SK-N-SH (cell line): ENCODE results near the gene CCR9. TPM values are rescaled to one million over a fixed set of nuclear protein-coding genes. Genes with fewer than 3 reads are reported as not detected.

Source experiments
- CTCF ChIA-PET: fragments of 300-600, 350-600 bp; formaldehyde crosslinking; extraction: SDS; loops from one replicate; lab custom pipeline; 2021; lab: Yijun Ruan, JAX
- POLR2A ChIA-PET: fragments of 350-600 bp; sonication (Branson Sonifier 250); formaldehyde crosslinking; extraction: SDS; loops from one replicate; lab custom pipeline; 2020; ENCODE audit warnings: antibody characterized with exemption, inconsistent platforms; lab: Yijun Ruan, JAX
- DNase-seq: peaks from one replicate; pipeline ENCODE4 v3.0.0; 2012
- H2AFZ ChIP-seq: fragments of 200-600 bp; sonication (generic); 2 replicates; pipeline ENCODE4 v1.8.1; 2016; ENCODE audit warnings: antibody characterized with exemption, mild to moderate bottlenecking, low read depth
- H3F3A ChIP-seq: fragments of 200-600 bp; sonication (generic); replicated peaks from 2 replicates; pipeline ENCODE3; 2016; ENCODE audit warnings: antibody characterized with exemption, mild to moderate bottlenecking; ENCODE audit not compliant: insufficient read depth
- H3K27ac ChIP-seq, 2 experiments: fragments of 200-500 bp in 1 of 2; fragments of 200-600 bp in 1 of 2; sonication (Bioruptor generic) in 1 of 2; sonication (generic), shearing (Covaris generic) in 1 of 2; 2 replicates each; pipeline versions ENCODE4 v1.5.1 to v1.6.1; 2014 to 2016; ENCODE audit warnings: low read depth in 2 of 2, inconsistent platforms in 1 of 2, low read length in 1 of 2, mild to moderate bottlenecking in 1 of 2, mixed read lengths in 1 of 2
- H3K27me3 ChIP-seq: fragments of 200-600 bp; sonication (generic), shearing (Covaris generic); 2 replicates; pipeline ENCODE4 v1.6.1; 2016; ENCODE audit warnings: mixed run types; ENCODE audit not compliant: insufficient read depth
- H3K36me3 ChIP-seq, 2 experiments: fragments of 200-500 bp in 1 of 2; fragments of 200-600 bp in 1 of 2; sonication (Bioruptor generic) in 1 of 2; sonication (generic) in 1 of 2; replicated peaks in 1 of 2; 2 replicates each; pipeline versions ENCODE3 to v1.5.1; 2014 to 2016; ENCODE audit warnings: low read length in 1 of 2, mild to moderate bottlenecking in 1 of 2; ENCODE audit not compliant: insufficient read depth in 2 of 2, control insufficient read depth in 1 of 2
- H3K4me1 ChIP-seq, 2 experiments: fragments of 200-500 bp in 1 of 2; fragments of 200-600 bp in 1 of 2; sonication (Bioruptor generic) in 1 of 2; sonication (generic), shearing (Covaris generic) in 1 of 2; 2 replicates each; pipeline versions ENCODE4 v1.5.1 to v1.6.1; 2014 to 2016; ENCODE audit warnings: low read depth in 1 of 2, low read length in 1 of 2, mixed run types in 1 of 2; ENCODE audit not compliant: insufficient read depth in 2 of 2, control insufficient read depth in 1 of 2
- H3K4me2 ChIP-seq: fragments of 200-600 bp; sonication (generic), shearing (Covaris generic); 2 replicates; pipeline ENCODE4 v1.6.1; 2017; ENCODE audit warnings: mixed run types
- H3K4me3 ChIP-seq, 2 experiments: fragments of 200-500 bp in 1 of 2; fragments of 200-600 bp in 1 of 2; sonication (Bioruptor generic) in 1 of 2; sonication (generic), shearing (Covaris generic) in 1 of 2; 2 replicates each; pipeline versions ENCODE4 v1.5.1 to v1.8.1; 2014 to 2016; ENCODE audit warnings: low read depth in 2 of 2, inconsistent platforms in 1 of 2, low read length in 1 of 2, mild to moderate bottlenecking in 1 of 2, mixed read lengths in 1 of 2, moderate library complexity in 1 of 2
- H3K79me2 ChIP-seq: fragments of 200-600 bp; sonication (generic); 2 replicates; pipeline ENCODE4 v1.8.1; 2017; ENCODE audit warnings: mild to moderate bottlenecking; ENCODE audit not compliant: insufficient read depth
- H3K9ac ChIP-seq: fragments of 200-600 bp; sonication (generic); 2 replicates; pipeline ENCODE4 v1.6.1; 2017; ENCODE audit warnings: mixed run types
- H3K9me2 ChIP-seq: fragments of 200-600 bp; sonication (generic); 2 replicates; pipeline ENCODE4 v1.6.1; 2017; ENCODE audit warnings: mixed run types
- H3K9me3 ChIP-seq: fragments of 200-600 bp; sonication (generic); 2 replicates; pipeline ENCODE4 v1.6.1; 2017; ENCODE audit warnings: mixed run types, mild to moderate bottlenecking, moderate library complexity
- H4K20me1 ChIP-seq: fragments of 200-600 bp; sonication (generic); 2 replicates; pipeline ENCODE4 v1.6.1; 2017; ENCODE audit warnings: mild to moderate bottlenecking, mixed run types; ENCODE audit not compliant: insufficient read depth
- EP300 ChIP-seq, 2 experiments: IDR thresholded peaks; 2 replicates each; pipeline versions ENCODE4 v1.4.0 to v1.6.1; 2012; ENCODE audit warnings: borderline replicate concordance in 1 of 2, low read depth in 1 of 2, low read length in 1 of 2
- FOSL2 ChIP-seq: IDR thresholded peaks from 2 replicates; pipeline ENCODE4 v1.4.0; 2012; ENCODE audit warnings: low read depth, mild to moderate bottlenecking, moderate library complexity, borderline replicate concordance
- FOXM1 ChIP-seq: IDR thresholded peaks from 2 replicates; pipeline ENCODE4 v1.4.0; 2012; ENCODE audit warnings: low read depth, mild to moderate bottlenecking
- GATA2 ChIP-seq: sonication (generic); formaldehyde crosslinking; IDR thresholded peaks from 2 replicates; pipeline ENCODE4 v1.5.0; 2020; ENCODE audit warnings: mild to moderate bottlenecking, missing genetic modification reagents
- JUND ChIP-seq: IDR thresholded peaks from 2 replicates; pipeline ENCODE4 v1.4.0; 2012
- MEF2A ChIP-seq: IDR thresholded peaks from 2 replicates; pipeline ENCODE4 v1.4.0; 2012; ENCODE audit warnings: low read depth, borderline replicate concordance
- MXI1 ChIP-seq: IDR thresholded peaks from 2 replicates; pipeline ENCODE4 v1.6.1; 2012; ENCODE audit warnings: mild to moderate bottlenecking, low read depth, low read length, improper control_type of control experiment
- PBX3 ChIP-seq: IDR thresholded peaks from 2 replicates; pipeline ENCODE4; 2012
- RFX5 ChIP-seq: IDR thresholded peaks from 2 replicates; pipeline ENCODE4 v1.6.1; 2012; ENCODE audit warnings: mild to moderate bottlenecking, improper control_type of control experiment, low read length
- RXRA ChIP-seq: IDR thresholded peaks from 2 replicates; pipeline ENCODE4 v1.4.0; 2012; ENCODE audit warnings: low read depth, mild to moderate bottlenecking, borderline replicate concordance
- TAF1 ChIP-seq: IDR thresholded peaks from 2 replicates; pipeline ENCODE4 v1.6.1; 2012; ENCODE audit warnings: low read depth, mild to moderate bottlenecking, low read length, moderate library complexity, borderline replicate concordance
- WGBS: methylation state at CpG from one replicate; pipeline ENCODE4 v1.1.6; 2017; ENCODE audit warnings: low lambda C conversion rate; 5-methylcytosine and 5-hydroxymethylcytosine counted together
- polyA plus RNA-seq, 3 experiments: library from polyadenylated mRNA; depleted of rRNA; stranded (reverse); fragments of >200 nt; gene quantifications; 2 replicates each; pipeline ENCODE4 v1.2.3, GENCODE V29; 2012
- TF ChIP-seq, protein P1 (sequence below): fragments of 150-350 bp; IDR thresholded peaks from 2 replicates; pipeline ENCODE4 v1.6.1; 2017; ENCODE audit warnings: antibody characterized with exemption, low read length, low read depth, borderline replicate concordance
- TF ChIP-seq, protein P2 (sequence below): fragments of 150-350 bp; IDR thresholded peaks from 2 replicates; pipeline ENCODE4 v1.6.1; 2016; ENCODE audit warnings: mild to moderate bottlenecking, low read depth, low read length
- TF ChIP-seq, protein P3 (sequence below): IDR thresholded peaks from 2 replicates; pipeline ENCODE4 v1.4.0; 2012; ENCODE audit warnings: low read depth, borderline replicate concordance

The CCR9 gene
- polyA plus RNA-seq, 1 of the 3 experiments (the other 2 are of a cell fraction): not detected

GRCh38 chr3:45911511-45912226 is 25.3 kb downstream of the CCR9 start:
- 90% methylated on average over 11 of the region's 11 CpGs for WGBS
- Histone ChIP-seq H3K79me2 (no peaks in the 10 kb centered on the region), H3K4me1 (peaks cover 0 to 3% of the 10 kb centered on the region in 2 experiments; a peak in 1 of 4 replicates), H3K9me3 (no peaks in the 10 kb centered on the region), H3K9me2 (no peaks in the 10 kb centered on the region), H3K36me3 (no peaks in the 10 kb centered on the region), H4K20me1 (no peaks in the 10 kb centered on the region), H2AFZ (no peak overlapping the region), H3F3A (no peaks in the 10 kb centered on the region), H3K4me2 (no peak overlapping the region), H3K27ac (no peak overlapping the region), H3K27me3 (no peaks in the 10 kb centered on the region), H3K4me3 (no peak overlapping the region), H3K9ac (no peak overlapping the region)
- TF ChIP-seq, protein P1, sequence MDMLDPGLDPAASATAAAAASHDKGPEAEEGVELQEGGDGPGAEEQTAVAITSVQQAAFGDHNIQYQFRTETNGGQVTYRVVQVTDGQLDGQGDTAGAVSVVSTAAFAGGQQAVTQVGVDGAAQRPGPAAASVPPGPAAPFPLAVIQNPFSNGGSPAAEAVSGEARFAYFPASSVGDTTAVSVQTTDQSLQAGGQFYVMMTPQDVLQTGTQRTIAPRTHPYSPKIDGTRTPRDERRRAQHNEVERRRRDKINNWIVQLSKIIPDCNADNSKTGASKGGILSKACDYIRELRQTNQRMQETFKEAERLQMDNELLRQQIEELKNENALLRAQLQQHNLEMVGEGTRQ: no peak
- TF ChIP-seq GATA2 (CRISPR knock-in tag): no peak
- TF ChIP-seq, protein P2, sequence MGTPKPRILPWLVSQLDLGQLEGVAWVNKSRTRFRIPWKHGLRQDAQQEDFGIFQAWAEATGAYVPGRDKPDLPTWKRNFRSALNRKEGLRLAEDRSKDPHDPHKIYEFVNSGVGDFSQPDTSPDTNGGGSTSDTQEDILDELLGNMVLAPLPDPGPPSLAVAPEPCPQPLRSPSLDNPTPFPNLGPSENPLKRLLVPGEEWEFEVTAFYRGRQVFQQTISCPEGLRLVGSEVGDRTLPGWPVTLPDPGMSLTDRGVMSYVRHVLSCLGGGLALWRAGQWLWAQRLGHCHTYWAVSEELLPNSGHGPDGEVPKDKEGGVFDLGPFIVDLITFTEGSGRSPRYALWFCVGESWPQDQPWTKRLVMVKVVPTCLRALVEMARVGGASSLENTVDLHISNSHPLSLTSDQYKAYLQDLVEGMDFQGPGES: no peak
- TF ChIP-seq, protein P3, sequence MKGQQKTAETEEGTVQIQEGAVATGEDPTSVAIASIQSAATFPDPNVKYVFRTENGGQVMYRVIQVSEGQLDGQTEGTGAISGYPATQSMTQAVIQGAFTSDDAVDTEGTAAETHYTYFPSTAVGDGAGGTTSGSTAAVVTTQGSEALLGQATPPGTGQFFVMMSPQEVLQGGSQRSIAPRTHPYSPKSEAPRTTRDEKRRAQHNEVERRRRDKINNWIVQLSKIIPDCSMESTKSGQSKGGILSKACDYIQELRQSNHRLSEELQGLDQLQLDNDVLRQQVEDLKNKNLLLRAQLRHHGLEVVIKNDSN: no peak
- TF ChIP-seq JUND: no peak
- no peak for TF ChIP-seq RFX5
- no peak for TF ChIP-seq PBX3
- TF ChIP-seq MXI1: no peak
- no peak for TF ChIP-seq EP300 (IDR thresholded peaks at IDR 0.05; ENCODE audit: borderline replicate concordance in 1 of 2, low read depth in 1 of 2, low read length in 1 of 2)
- no peak for TF ChIP-seq FOSL2
- TF ChIP-seq RXRA: no peak
- TF ChIP-seq TAF1: no peak
- no peak for TF ChIP-seq FOXM1
- TF ChIP-seq MEF2A: no peak
- CTCF ChIA-PET: interaction anchor here (0.6 to 1.8 kb wide), 5 partner anchors 17 to 167 kb away, joined by 3 to 6 read pairs (median 4); no protein-coding TSS in a partner anchor
- no peak for DNase-seq
- POLR2A ChIA-PET: no interaction called here
